Caco-2 (cell line): ENCODE results near the gene PDE11A. TPM values are rescaled to one million over a fixed set of nuclear protein-coding genes. Genes with fewer than 3 reads are reported as not detected.
"Not testable (repeated sequence)": the region's sequence is repeated elsewhere in the genome, so short reads cannot be mapped to it uniquely, and the experiment has no call there.

Experiments used
- BruUV-seq: library from RNA; stranded (reverse); fragments of 400-500 nt; replicated peaks from 2 replicates; lab custom pipeline; 2021; lab: Mats Ljungman, UMichigan
- CTCF ChIA-PET: fragments of 300-600 bp; sonication (Branson Sonifier 250); formaldehyde crosslinking; loops from one replicate; lab custom pipeline; 2022; ENCODE audit warnings: antibody characterized with exemption; lab: Charles Lee
- POLR2A ChIA-PET: fragments of 300-600 bp; sonication (Branson Sonifier 250); formaldehyde crosslinking; loops from one replicate; lab custom pipeline; 2022; ENCODE audit warnings: antibody characterized with exemption; lab: Charles Lee
- DNase-seq, 2 experiments: peaks; one replicate each; pipeline versions ENCODE4 v3.0.0 to v3.0.0-alpha.2; 2020 to 2022
- H3K27me3 ChIP-seq: replicated peaks from 2 replicates; pipeline ENCODE4 v1.6.0; 2011; ENCODE audit warnings: low read length; ENCODE audit not compliant: control insufficient read depth, insufficient read depth
- H3K36me3 ChIP-seq: 2 replicates; pipeline ENCODE4 v1.5.1; 2011; ENCODE audit warnings: low read length; ENCODE audit not compliant: control insufficient read depth, insufficient read depth
- H3K4me1 ChIP-seq: fragments of 250-450 bp; sonication (Bioruptor Pico); 2 replicates; pipeline ENCODE4 v1.5.1; 2020; ENCODE audit warnings: mild to moderate bottlenecking
- H3K4me3 ChIP-seq: 2 replicates; pipeline ENCODE4 v1.5.1; 2011; ENCODE audit warnings: low read depth, mild to moderate bottlenecking, control low read depth, low read length
- H3K9me3 ChIP-seq: fragments of 250-450 bp; sonication (Bioruptor Pico); 2 replicates; pipeline ENCODE4 v1.5.1; 2020; ENCODE audit warnings: mild to moderate bottlenecking, moderate library complexity
- H3K27ac Mint-ChIP-seq: one replicate; pipeline ENCODE4 v1.8.0; 2022; ENCODE audit warnings: mixed read lengths; ENCODE audit not compliant: unreplicated experiment
- H3K27me3 Mint-ChIP-seq: one replicate; pipeline ENCODE4 v1.8.0; 2022; ENCODE audit warnings: mixed read lengths; ENCODE audit not compliant: insufficient read depth, unreplicated experiment
- H3K36me3 Mint-ChIP-seq: one replicate; pipeline ENCODE4 v1.8.0; 2022; ENCODE audit warnings: mild to moderate bottlenecking, mixed read lengths; ENCODE audit not compliant: insufficient read depth, unreplicated experiment
- H3K4me1 Mint-ChIP-seq: one replicate; pipeline ENCODE4 v1.8.0; 2022; ENCODE audit warnings: low read depth, mixed read lengths; ENCODE audit not compliant: unreplicated experiment
- H3K4me3 Mint-ChIP-seq: one replicate; pipeline ENCODE4 v1.8.0; 2022; ENCODE audit warnings: mild to moderate bottlenecking, moderate library complexity, mixed read lengths; ENCODE audit not compliant: unreplicated experiment
- H3K9me3 Mint-ChIP-seq: one replicate; pipeline ENCODE4 v1.8.0; 2022; ENCODE audit warnings: mixed read lengths; ENCODE audit not compliant: unreplicated experiment
- CTCF ChIP-seq, 2 experiments: fragments of 200-600 bp in 1 of 2; IDR thresholded peaks; 1 replicate in 1 of 2; 2 replicates in 1 of 2; pipeline versions ENCODE4 v1.5.1 to v1.8.0; 2011 to 2022; ENCODE audit warnings: antibody characterized with exemption in 1 of 2, control low read depth in 1 of 2, inconsistent platforms in 1 of 2, low read depth in 1 of 2, low read length in 1 of 2, mild to moderate bottlenecking in 1 of 2, moderate library complexity in 1 of 2; ENCODE audit not compliant: insufficient read depth in 1 of 2, severe bottlenecking in 1 of 2, unreplicated experiment in 1 of 2
- intact Hi-C: fragments of 100-400 bp; cut with micrococcal nuclease; formaldehyde crosslinking; loops from one replicate; pipeline ENCODE4 v1.10.0; 2022; ENCODE audit not compliant: unreplicated experiment
- total RNA-seq: library from RNA; stranded (reverse); gene quantifications from 2 replicates; pipeline ENCODE4 v1.2.3, GENCODE V29; 2022

Gene PDE11A
- total RNA-seq, 1 experiment from 2014 or later: 0.25 TPM

- no peak overlapping the region for H3K27ac Mint-ChIP-seq
- TF ChIP-seq CTCF (IDR thresholded peaks at IDR 0.05; ENCODE audit: insufficient read depth in 1 of 2, low read depth in 1 of 2, low read length in 1 of 2, severe bottlenecking in 1 of 2, unreplicated experiment in 1 of 2): no peak
- no peaks in the 10 kb centered on the region for H3K36me3 Mint-ChIP-seq
- Histone ChIP-seq H3K4me1 (no peaks in the 10 kb centered on the region), H3K9me3 (no peaks in the 10 kb centered on the region), H3K36me3 (no peaks in the 10 kb centered on the region), H3K4me3 (no peak overlapping the region), H3K27me3 (no peaks in the 10 kb centered on the region)
- POLR2A ChIA-PET: no interaction called here
- CTCF ChIA-PET: no interaction called here
- BruUV-seq: no TSS peak
- H3K4me1 Mint-ChIP-seq: no peaks in the 10 kb centered on the region
- no peak overlapping the region for H3K4me3 Mint-ChIP-seq
- H3K9me3 Mint-ChIP-seq: no peaks in the 10 kb centered on the region
- peaks cover 5% of the 10 kb centered on the region for H3K27me3 Mint-ChIP-seq
- DNase-seq: no peak
- intact Hi-C loops: no loop called here
Measured at GRCh38 chr2:178043266-178043665, 29.3 kb downstream of the PDE11A start.

- H3K9me3 ChIP-seq, H3K4me1 ChIP-seq, BruUV-seq, H3K27ac Mint-ChIP-seq, H3K27me3 ChIP-seq, intact Hi-C loops, H3K4me1 Mint-ChIP-seq, DNase-seq, POLR2A ChIA-PET, H3K27me3 Mint-ChIP-seq, H3K36me3 ChIP-seq, H3K4me3 Mint-ChIP-seq, H3K4me3 ChIP-seq, H3K36me3 Mint-ChIP-seq, CTCF ChIA-PET: not testable (repeated sequence)
- peaks cover 33% of the 10 kb centered on the region for H3K9me3 Mint-ChIP-seq
Measured at GRCh38 chr2:178033583-178033982, 39.0 kb downstream of the PDE11A start.

GRCh38 chr2:178029342-178029741 is 43.2 kb downstream of the PDE11A start:
- Mint-ChIP-seq H3K4me3 (no peak overlapping the region), H3K27me3 (peaks cover 6% of the 10 kb centered on the region), H3K4me1 (no peaks in the 10 kb centered on the region), H3K36me3 (no peaks in the 10 kb centered on the region), H3K9me3 (peaks cover 14% of the 10 kb centered on the region), H3K27ac (no peak overlapping the region)
- no TSS peak for BruUV-seq
- Histone ChIP-seq H3K4me3 (no peak overlapping the region), H3K9me3 (peaks cover 3% of the 10 kb centered on the region; the same call in 1 of the 2 replicates), H3K36me3 (no peaks in the 10 kb centered on the region), H3K27me3 (no peaks in the 10 kb centered on the region), H3K4me1 (no peaks in the 10 kb centered on the region)
- CTCF ChIA-PET: no interaction called here
- intact Hi-C loops: no loop called here
- DNase-seq: no peak
- TF ChIP-seq CTCF (IDR thresholded peaks at IDR 0.05; ENCODE audit: insufficient read depth in 1 of 2, low read depth in 1 of 2, low read length in 1 of 2, severe bottlenecking in 1 of 2, unreplicated experiment in 1 of 2): no peak
- POLR2A ChIA-PET: no interaction called here
